Esophagus muscularis mucosa (tissue), 3 donors: ENCODE results near the gene TNFRSF14.

Experiments
- CTCF ChIP-seq, 3 experiments: fragments of 200-600 bp in 2 of 3; fragments of 450-650 bp in 1 of 3; sonication (generic) in 2 of 3; IDR thresholded peaks; one replicate each; pipeline ENCODE4 v1.5.1; 2017 to 2019; ENCODE audit warnings: antibody characterized with exemption in 3 of 3, mild to moderate bottlenecking in 2 of 3, moderate library complexity in 1 of 3
- POLR2A ChIP-seq: fragments of 450-650 bp; IDR thresholded peaks from one replicate; pipeline ENCODE4 v1.6.1; 2017; ENCODE audit warnings: antibody characterized with exemption, moderate library complexity, mild to moderate bottlenecking, low read depth

- TF ChIP-seq CTCF (IDR thresholded peaks at IDR 0.05), result no peak
- TF ChIP-seq POLR2A, result no peak
Observed at GRCh38 chr1:2541619-2542245, 14.4 kb upstream of the TNFRSF14 start.
